OCI-LY1 (cell line): Measurements from ENCODE around the gene MACF1.

Experiments used
- H2AFZ ChIP-seq: fragments of 200-600 bp; sonication (generic), shearing (Covaris generic); 2 replicates; pipeline ENCODE4 v1.6.0; 2014; ENCODE audit warnings: antibody characterized with exemption, mild to moderate bottlenecking, low read length
- H3F3A ChIP-seq: fragments of 200-600 bp; sonication (generic), shearing (Covaris generic); 2 replicates; pipeline ENCODE4 v1.6.0; 2014; ENCODE audit warnings: mild to moderate bottlenecking, antibody characterized with exemption, low read length, moderate library complexity; ENCODE audit not compliant: insufficient read depth
- H3K27ac ChIP-seq: fragments of 200-600 bp; sonication (generic); 2 replicates; pipeline ENCODE4 v1.5.1; 2014; ENCODE audit warnings: low read length, mixed run types, mild to moderate bottlenecking, low read depth; ENCODE audit not compliant: poor library complexity, severe bottlenecking
- H3K27me3 ChIP-seq: fragments of 200-600 bp; sonication (generic); 2 replicates; pipeline ENCODE4 v1.6.0; 2014; ENCODE audit warnings: antibody characterized with exemption, mild to moderate bottlenecking, low read length, moderate library complexity; ENCODE audit not compliant: insufficient read depth
- H3K36me3 ChIP-seq: fragments of 200-600 bp; sonication (generic); 2 replicates; pipeline ENCODE4 v1.6.1; 2014; ENCODE audit warnings: mild to moderate bottlenecking, antibody characterized with exemption, low read length, moderate library complexity, mixed read lengths; ENCODE audit not compliant: insufficient read depth
- H3K4me1 ChIP-seq: fragments of 200-600 bp; sonication (generic); 2 replicates; pipeline ENCODE4 v1.5.1; 2014; ENCODE audit warnings: mild to moderate bottlenecking, low read length, moderate library complexity; ENCODE audit not compliant: insufficient read depth, severe bottlenecking
- H3K4me2 ChIP-seq: fragments of 200-600 bp; sonication (generic), shearing (Covaris generic); 2 replicates; pipeline ENCODE4 v1.6.1; 2014; ENCODE audit warnings: low read length
- H3K4me3 ChIP-seq: fragments of 200-600 bp; sonication (generic); 2 replicates; pipeline ENCODE4 v1.5.1; 2014; ENCODE audit warnings: low read length, low read depth, mild to moderate bottlenecking, mixed read lengths; ENCODE audit not compliant: poor library complexity, severe bottlenecking
- H3K79me2 ChIP-seq: fragments of 200-600 bp; shearing (Covaris generic); 2 replicates; pipeline ENCODE4 v1.6.1; 2016; ENCODE audit warnings: mixed run types, low read length, mixed read lengths; ENCODE audit not compliant: insufficient read depth
- H3K9ac ChIP-seq: fragments of 200-600 bp; sonication (generic), shearing (Covaris generic); 2 replicates; pipeline ENCODE4 v1.6.1; 2014; ENCODE audit warnings: mild to moderate bottlenecking, low read length, mixed read lengths
- H3K9me2 ChIP-seq: fragments of 200-600 bp; sonication (generic), shearing (Covaris generic); 2 replicates; pipeline ENCODE4 v1.6.1; 2014; ENCODE audit warnings: low read depth, mild to moderate bottlenecking, low read length, mixed read lengths
- H3K9me3 ChIP-seq: fragments of 200-600 bp; shearing (Covaris generic); 2 replicates; pipeline ENCODE4 v1.6.1; 2014; ENCODE audit warnings: low read length, mixed read lengths
- H4K20me1 ChIP-seq: fragments of 200-600 bp; sonication (generic), shearing (Covaris generic); 2 replicates; pipeline ENCODE4 v1.6.0; 2016; ENCODE audit warnings: mild to moderate bottlenecking, low read length; ENCODE audit not compliant: insufficient read depth
- EZH2 ChIP-seq: fragments of 200-600 bp; sonication (generic), shearing (Covaris generic); IDR thresholded peaks from 2 replicates; pipeline ENCODE4 v1.8.0; 2017; ENCODE audit warnings: borderline replicate concordance, mixed run types, mild to moderate bottlenecking, antibody characterized with exemption, low read length, moderate library complexity, mixed read lengths
- TF ChIP-seq, protein P1 (sequence below): fragments of 200-600 bp; sonication (generic), shearing (Covaris generic); IDR thresholded peaks from 2 replicates; pipeline ENCODE4 v1.5.1; 2017; ENCODE audit warnings: mild to moderate bottlenecking, antibody characterized with exemption, low read length, moderate library complexity, mixed read lengths

MACF1 gene

DNA sequence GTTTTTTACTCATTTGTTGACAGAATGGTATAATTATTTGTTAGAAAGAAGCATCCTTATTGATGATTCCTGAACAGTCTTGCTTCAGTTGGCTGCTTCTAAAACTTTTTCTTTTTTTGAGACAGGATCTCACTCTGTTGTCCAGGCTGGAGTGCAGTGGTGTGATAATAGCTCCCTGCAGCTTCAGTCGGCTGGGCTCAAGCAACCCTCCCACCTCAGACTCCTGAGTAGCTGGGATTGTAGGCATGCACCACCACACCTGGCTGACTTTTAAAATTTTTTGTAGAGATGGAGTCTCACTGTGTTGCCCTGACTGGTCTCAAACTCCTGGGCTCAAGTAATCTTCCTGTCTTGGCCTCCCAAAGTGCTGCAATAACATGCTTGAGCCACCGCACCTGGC is 38.8 kb downstream of the MACF1 start:
- no peak for TF ChIP-seq EZH2
- TF ChIP-seq, protein P1, sequence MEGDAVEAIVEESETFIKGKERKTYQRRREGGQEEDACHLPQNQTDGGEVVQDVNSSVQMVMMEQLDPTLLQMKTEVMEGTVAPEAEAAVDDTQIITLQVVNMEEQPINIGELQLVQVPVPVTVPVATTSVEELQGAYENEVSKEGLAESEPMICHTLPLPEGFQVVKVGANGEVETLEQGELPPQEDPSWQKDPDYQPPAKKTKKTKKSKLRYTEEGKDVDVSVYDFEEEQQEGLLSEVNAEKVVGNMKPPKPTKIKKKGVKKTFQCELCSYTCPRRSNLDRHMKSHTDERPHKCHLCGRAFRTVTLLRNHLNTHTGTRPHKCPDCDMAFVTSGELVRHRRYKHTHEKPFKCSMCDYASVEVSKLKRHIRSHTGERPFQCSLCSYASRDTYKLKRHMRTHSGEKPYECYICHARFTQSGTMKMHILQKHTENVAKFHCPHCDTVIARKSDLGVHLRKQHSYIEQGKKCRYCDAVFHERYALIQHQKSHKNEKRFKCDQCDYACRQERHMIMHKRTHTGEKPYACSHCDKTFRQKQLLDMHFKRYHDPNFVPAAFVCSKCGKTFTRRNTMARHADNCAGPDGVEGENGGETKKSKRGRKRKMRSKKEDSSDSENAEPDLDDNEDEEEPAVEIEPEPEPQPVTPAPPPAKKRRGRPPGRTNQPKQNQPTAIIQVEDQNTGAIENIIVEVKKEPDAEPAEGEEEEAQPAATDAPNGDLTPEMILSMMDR: no peak
- no peaks in the 10 kb centered on the region for H3K9me3 ChIP-seq
- no peak overlapping the region for H3K4me2 ChIP-seq
- H3K9ac ChIP-seq: no peak overlapping the region
- peaks cover 8% of the 10 kb centered on the region; the same call in 1 of the 2 replicates for H3K36me3 ChIP-seq
- H3F3A ChIP-seq: no peaks in the 10 kb centered on the region
- no peaks in the 10 kb centered on the region for H3K27me3 ChIP-seq
- no peak overlapping the region for H3K27ac ChIP-seq
- no peaks in the 10 kb centered on the region for H3K79me2 ChIP-seq
- H2AFZ ChIP-seq: no peak overlapping the region
- H3K4me3 ChIP-seq: no peak overlapping the region
- no peaks in the 10 kb centered on the region for H4K20me1 ChIP-seq
- H3K9me2 ChIP-seq: no peaks in the 10 kb centered on the region
- no peaks in the 10 kb centered on the region for H3K4me1 ChIP-seq

DNA sequence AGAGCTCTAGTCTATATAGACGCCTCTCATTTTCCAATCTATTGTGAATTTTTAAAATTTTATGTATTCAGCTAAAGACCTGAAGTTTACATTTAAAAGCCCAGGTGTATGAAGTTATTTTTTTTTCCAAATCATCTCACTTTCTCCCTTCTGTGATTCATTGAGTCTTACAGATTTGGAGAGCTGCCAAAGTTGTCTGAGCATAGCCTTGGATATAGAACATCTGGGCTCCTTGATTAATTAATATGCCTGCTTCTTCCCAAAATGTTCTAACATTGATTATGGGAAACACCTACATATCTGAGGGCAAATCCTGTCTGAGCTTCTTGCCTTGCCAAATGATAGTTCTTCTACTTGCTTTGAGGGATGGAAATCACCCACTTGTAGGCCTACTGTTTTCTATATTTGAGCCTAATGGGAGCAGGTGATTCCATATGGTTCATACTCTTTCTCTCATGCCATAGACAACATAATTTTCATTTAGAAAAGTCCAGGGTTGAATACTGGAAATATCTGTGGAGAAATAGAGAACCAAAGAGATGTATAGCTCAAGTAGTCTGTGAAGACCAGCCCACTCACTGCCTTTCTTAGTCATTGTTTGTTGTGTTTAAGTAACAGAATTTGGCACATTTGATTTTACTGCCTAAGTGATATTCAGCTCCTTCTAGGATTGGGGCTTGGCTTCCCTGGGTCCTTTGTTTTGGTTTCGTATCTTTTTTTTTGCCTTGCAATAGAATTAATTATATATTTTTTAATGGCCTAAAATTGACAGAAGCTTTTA is 46.2 kb downstream of the MACF1 start:
- Histone ChIP-seq H2AFZ (no peak overlapping the region), H3K4me1 (no peaks in the 10 kb centered on the region), H3K79me2 (no peaks in the 10 kb centered on the region), H3K36me3 (peaks cover 42% of the 10 kb centered on the region; the same call in 1 of the 2 replicates), H3K27me3 (no peaks in the 10 kb centered on the region), H3K4me3 (no peak overlapping the region), H3K9ac (no peak overlapping the region), H3K4me2 (no peak overlapping the region), H3F3A (no peaks in the 10 kb centered on the region), H3K9me2 (no peaks in the 10 kb centered on the region), H3K27ac (no peak overlapping the region), H3K9me3 (no peaks in the 10 kb centered on the region), H4K20me1 (no peaks in the 10 kb centered on the region)
- TF ChIP-seq, protein P1: no peak
- no peak for TF ChIP-seq EZH2

DNA sequence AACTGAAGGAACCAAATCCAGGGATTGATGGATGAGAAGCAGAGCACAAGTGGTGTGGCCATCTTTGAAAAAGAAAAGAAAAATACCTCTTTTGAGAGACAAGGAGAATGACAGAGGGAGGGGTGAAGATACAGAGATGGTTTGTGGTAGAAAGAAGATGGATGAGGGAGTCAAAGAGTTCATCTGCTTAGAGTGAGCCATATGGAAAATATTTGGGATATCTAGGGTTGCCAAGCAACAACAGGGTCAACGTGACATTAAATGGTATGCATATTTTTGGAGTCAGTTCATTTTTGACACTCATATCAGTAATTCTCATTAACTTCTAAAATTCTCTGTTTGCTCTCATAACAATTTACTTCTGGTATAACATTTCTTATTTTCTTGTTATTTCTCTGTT is 50.7 kb downstream of the MACF1 start:
- Histone ChIP-seq H3K79me2 (no peaks in the 10 kb centered on the region), H3K27me3 (no peaks in the 10 kb centered on the region), H3F3A (no peaks in the 10 kb centered on the region), H3K4me3 (no peak overlapping the region), H3K9me3 (no peaks in the 10 kb centered on the region), H2AFZ (no peak overlapping the region), H4K20me1 (no peaks in the 10 kb centered on the region), H3K27ac (no peak overlapping the region), H3K4me1 (no peaks in the 10 kb centered on the region), H3K9ac (no peak overlapping the region), H3K9me2 (no peaks in the 10 kb centered on the region), H3K36me3 (peaks cover 77% of the 10 kb centered on the region; the same call in 1 of the 2 replicates), H3K4me2 (no peak overlapping the region)
- TF ChIP-seq EZH2: no peak
- TF ChIP-seq, protein P1: no peak
